Superior temporal gyrus (tissue), 1 donor: ENCODE results near the gene HOXA7.

Source experiments
- DNase-seq: peaks from one replicate; pipeline ENCODE4 v3.0.0-alpha.2; 2016; ENCODE audit errors: extremely low spot score

The HOXA7 gene

DNA sequence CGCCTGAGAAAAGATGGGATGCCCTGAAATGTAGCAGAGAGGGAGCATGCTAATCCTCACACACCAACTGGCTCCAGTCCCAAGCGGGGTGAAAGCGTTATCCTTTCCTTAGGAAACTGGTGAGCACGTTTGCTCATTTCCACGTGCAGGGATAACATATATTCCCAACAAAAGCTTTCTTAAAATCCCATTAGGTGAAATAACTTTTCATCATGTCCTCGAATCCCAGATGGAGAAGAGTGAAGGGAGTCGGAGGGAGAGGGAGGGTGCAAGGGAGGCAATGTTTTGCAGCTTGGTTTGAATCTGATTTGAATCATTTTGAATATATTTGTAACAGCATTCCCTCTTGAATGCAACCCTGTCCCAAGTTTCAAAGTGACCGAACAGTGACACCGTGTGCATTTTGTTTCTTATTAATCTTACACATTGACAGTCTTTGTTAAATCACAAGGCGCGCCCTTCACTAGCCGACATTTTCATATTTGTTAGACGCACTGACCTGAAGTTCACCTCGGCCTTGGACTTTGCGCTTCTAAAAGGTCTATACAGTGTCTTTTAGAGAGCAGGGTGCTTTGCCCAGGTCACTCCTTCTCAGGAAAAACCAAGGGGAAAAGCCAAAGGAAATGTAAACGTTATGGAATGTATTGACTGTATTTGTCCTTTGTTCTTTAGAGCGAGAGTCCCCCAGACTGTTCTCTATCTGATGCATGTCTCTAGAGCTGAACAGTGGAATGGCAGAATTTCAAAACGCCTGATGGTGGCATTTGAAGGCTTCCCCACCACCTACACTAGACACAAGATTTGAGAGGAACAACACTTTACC lies 22.9 kb downstream of the HOXA7 start:
- no peak for DNase-seq

DNA sequence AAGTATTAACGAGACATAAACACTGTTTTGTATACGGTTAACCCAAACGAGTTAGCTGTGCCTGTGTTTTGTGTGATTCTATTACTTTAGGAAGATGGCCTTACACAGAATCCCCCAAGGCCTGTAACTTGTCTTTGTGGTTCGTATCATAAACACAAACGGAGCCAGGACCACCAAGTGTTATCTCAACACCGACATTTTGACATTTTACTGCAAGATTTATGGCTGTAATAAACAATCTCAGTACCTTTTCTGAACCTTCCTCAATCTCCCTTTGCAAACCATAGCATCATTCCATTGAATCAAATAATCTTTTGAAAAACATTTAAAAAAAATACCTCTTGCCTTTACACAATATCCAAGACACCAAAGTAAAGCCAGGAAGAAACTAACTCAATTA lies 23.5 kb downstream of the HOXA7 start:
- no peak for DNase-seq

DNA sequence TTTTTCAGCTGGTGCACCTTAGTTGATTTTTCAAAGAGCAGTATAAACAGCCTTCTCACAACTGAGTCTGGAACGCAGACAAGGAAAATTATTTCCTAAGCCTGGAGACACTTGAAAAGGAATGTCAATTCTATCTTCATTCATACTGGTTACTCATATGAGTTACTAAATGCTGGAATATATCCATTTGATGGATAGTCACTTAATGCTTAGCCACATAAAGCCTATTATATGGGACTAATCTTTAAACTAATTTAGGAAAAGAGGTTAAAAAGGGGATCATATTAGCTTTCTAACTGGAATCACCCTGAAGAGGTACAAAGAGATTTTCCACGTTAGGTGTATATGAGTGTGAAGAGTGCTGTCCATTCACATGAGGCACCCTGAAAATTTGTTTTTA lies 24.3 kb downstream of the HOXA7 start:
- DNase-seq = no peak

DNA sequence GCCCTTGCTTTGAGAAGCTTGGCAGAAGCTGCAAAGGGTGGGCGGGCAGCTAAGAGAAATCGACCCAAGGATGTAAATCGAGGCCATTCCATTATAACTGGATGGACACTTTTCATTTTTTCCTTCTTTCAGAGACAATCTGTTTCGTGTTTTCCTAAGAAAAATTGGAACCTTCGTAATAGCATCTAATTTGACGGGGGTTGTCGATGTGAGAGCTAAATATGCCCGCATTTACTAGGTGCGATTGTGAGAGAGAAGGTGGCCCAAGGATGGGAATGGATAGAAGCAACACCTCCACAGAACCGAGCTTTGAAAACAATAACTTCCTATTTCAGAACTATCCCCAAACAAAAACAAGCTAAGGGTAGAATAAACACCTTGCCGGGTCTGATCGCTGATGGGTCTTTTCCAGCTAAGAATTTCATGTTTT lies 25.1 kb downstream of the HOXA7 start:
- DNase-seq = no peak

DNA sequence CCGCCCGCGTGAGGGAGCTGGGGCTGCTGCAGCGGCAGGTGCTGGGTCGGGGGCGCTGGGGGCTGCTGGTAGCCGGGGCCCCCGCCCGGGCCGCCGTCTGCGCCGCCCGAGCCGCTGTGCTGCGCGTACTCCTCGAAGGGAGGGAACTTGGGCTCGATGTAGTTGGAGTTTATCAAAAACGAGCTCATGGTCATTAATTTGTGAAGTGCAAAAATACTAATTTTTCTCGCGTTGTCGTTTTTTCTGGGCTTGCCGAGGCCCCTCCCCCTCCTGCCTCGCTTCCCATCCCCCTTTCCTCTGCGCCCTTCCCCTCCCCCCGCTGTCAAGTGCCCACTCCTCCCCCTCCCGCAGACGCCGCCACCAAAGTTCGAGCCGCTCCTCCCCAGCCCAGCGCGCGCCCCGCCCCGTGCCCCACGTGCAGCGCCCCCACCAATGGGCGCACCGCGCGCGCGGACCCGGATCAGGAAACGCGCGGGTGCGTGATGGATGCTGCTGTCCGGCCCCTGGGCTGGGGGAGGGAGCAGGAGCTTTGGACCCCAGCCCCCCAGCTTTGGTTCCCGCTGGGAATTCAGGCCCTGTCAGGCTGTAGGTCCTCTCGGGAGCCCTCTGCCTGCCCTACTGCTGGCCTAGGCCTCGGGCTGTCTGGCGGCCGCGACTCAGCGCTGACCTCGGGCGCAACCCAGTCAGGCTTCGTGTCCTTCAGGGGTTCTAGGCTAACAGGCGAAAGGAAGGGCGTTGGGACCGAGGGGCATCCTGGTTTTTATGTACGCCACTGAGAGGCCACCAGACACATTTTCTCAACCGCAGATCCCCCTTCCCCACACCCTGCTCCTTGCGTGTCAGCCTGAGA lies 25.7 kb downstream of the HOXA7 start, which contains the start of gene HOXA4:
TSS of gene HOXA4 (minus strand) at position 218 of the 850 bp plus-strand sequence. CDS start at position 194, 24 bp downstream.
- DNase-seq = no peak

DNA sequence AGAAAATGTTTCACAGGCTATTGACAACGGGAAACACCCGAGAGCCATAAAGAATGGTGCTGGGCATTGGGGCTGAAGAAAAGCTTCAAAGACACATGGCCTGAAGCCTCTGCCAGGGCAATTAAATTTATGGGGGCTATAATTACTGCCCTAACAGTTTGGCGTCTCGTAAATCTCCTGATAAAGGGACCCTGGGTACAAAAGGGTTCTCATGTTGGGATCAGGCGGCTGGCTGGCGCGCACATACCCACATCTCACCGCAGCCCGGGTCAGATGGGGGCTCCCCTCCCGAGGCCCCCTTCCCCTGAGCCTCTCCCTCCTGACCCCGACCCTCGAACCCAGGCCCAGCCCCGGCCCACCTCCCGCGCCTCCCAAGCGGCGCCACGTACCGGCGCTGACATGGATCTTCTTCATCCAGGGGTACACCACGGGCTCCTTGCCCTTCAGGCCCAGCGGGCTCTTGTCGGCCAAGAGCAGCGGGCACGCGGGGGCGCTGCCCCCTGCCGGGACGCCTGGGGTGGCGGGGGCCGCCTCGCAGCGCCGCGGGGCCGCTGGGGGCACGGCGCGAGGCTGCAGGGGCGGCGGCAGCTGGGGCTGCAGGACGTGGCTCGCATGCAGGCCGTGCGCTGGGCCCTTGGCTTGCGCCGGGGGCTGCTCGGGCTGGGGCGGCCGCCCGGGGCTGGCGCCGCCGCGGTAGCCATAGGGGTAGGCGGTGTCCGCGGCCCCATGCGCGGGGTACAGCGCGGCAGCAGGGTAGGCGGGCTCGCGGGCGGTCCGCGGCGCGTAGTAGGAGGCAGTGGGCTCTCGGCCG lies 26.5 kb downstream of the HOXA7 start:
- no peak for DNase-seq

DNA sequence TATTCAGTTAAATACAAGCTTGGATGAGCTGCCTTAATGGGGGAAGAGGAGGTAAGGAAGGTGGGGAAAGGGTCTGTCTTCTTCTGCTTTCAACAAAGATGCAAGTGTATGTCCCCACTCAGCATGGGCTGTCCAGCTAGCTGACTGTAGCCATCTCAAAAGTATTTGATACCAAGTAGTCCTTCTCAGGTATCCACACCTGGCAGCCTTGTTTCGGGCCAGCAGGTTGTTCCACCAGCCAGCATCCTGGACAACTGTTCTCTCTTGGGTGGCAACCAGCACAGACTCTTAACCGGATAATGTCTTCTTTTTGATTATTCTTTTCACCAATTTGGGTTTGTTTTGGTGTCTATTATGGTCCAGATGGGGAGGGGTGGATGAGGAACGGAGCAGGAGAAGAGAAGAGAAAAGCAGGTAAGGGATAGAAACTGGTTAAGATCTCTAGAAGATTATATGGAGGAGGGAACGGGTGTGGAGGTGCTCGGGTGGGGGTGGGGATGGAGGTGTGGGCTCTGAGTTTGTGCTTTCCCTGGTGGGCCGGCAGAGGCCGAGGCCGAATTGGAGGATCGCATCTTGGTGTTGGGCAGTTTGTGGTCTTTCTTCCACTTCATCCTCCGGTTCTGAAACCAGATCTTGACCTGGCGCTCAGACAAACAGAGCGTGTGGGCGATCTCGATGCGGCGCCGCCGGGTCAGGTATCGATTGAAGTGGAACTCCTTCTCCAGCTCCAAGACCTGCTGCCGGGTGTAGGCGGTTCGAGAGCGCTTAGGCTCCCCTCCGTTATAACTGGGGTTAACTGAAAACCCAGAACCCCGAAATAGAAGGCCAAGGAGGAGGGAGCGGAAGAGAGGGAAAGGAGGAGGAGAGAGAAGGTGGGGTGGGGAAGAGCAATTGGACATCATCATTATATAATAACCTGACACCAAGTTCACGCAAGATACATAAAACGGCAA lies 27.4 kb downstream of the HOXA7 start:
- no peak for DNase-seq

DNA sequence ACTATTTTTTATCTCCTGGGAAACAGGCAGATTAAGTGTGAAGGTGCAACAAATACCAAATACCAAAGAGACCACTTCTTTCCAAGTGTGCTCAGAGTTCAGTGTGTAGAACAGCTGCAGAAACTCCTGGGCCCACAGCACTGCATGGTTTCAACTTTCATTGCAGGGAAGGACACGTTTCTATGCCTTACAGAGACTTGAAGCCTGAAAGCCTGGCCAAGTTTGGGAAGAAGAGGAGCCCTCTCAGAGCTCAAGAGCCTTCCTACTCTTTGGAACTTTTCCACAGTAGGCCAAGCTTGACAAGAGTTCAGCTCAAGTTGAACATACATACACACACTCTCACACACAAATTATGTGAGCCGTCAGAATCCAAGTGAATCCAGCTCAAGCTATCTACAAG lies 28.4 kb downstream of the HOXA7 start:
- DNase-seq = no peak

DNA sequence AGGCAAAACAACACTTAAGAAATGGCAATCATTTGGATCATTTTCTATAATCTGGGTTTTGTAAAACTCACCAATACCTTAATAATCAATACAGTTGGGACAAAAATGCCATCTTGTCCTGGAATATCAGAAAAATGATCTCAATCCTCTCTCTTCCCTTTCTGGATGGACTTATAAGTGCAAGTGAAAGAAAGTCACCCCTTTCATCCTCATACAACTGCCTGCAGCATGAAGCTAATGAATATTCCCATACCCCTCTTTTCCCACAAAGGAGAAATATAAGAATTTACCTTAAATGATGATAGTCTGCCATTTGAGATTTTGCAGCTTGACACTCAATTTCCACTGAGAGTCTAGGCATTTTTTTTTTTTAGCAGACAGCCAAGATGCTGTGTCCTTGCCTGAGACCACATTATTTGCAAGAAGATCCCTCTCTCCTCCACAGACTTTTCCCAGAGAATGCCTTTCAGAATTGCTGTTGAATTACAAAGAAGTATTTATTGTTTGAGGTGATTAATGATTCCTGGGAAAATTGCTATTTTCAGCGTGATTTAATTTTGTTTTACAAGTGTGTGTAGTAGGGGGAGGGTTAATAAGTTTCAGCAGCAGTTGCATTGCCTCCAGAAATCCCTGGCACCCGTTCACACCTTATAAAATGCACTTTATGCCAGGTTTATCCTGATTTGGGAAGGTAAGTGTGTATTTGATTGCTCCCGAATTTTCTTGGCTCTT lies 29.7 kb downstream of the HOXA7 start:
- no peak for DNase-seq

DNA sequence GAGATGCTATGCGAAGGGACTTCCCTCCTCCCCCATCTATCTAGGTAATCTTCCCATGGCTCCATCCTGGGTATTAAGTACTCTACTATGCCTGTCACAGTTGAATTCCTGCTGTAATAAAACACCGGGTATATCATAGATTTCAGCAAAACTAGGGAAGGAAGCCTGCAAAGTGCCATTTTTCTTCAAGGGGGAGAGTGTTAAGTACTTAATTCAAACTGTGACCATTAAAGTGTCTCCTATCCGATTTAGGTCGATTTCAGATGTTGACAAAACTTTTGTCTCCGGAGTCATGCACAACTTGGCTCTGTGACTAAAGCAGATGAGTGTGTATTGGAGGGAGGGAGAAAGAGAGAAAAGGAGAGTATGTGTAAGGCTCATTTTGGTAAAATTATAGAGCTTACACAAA lies 30.5 kb downstream of the HOXA7 start:
- DNase-seq = no peak

DNA sequence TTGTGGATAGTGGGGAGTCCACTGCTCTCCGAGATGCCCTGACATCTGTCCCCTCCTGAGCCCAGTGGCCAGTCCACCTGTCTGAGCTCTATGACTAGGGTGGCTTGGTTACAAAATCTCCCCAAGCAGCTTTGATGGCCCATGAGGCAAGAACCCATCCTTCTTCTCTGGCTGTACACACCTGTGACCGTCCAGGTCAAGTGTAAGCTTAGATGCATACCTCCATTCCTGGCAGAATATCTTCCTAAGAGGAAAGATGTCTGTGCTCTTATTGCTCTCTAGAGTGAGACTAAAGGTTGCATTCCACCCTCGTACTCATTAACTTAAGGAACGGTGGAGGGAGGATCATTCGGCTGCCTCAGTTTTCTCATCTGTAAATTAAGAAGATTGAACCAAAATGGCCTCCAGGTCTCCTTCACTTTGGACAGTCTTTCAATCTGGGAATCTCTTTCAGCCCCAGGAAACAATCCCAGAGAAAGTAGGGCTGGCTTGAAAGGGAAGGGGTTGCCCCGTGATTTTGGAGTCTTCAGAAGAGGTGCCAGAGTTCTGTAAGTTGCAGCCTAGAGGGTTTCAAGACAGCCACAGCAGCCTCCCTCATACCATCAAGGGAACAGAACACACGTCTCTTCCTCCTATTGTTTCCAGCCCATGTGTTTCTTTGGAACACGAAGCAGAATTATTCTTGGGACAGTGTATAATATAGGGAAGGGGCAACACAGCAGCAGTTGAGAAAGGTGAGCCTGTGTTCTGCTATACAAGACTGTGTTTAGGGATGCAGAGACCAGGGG lies 31.4 kb downstream of the HOXA7 start:
- DNase-seq = no peak

DNA sequence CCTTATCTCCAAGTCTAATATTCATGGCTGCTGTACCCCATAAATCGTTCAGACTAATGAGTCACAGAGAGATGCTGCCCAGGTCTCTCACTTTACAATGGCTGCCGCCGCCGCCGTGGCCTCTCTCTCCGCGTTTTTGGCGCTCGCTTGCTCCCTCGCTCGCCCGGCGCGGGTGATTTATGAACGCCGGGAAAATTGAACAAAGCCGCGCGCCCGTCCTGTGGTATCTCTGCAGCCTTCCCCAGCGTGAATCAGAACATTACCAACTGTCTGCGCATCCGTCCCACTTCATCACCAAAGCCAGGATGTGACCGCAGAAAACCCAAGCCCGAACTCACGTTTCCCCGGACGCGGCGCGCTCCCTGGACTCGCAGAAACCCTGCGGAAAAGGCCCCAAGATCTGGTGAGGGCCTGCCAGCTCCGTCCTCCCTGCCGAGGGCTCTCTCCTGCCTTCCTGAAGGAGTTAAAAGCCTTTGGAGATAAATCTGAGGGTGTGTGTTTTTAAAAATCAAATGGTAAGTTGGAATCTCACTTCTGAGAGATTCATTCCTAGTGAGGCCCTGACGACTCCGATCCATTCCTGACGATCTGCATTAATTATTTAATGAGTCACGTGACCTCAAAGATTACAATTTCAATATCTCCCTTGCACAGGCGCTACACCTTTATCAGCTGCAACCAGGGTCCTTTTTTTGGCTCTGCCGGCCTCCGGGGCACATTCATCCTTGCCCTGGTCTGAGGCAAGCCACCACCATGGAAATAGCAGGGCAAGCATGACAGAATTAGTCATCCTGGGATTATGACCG lies 32.2 kb downstream of the HOXA7 start:
- DNase-seq = no peak

DNA sequence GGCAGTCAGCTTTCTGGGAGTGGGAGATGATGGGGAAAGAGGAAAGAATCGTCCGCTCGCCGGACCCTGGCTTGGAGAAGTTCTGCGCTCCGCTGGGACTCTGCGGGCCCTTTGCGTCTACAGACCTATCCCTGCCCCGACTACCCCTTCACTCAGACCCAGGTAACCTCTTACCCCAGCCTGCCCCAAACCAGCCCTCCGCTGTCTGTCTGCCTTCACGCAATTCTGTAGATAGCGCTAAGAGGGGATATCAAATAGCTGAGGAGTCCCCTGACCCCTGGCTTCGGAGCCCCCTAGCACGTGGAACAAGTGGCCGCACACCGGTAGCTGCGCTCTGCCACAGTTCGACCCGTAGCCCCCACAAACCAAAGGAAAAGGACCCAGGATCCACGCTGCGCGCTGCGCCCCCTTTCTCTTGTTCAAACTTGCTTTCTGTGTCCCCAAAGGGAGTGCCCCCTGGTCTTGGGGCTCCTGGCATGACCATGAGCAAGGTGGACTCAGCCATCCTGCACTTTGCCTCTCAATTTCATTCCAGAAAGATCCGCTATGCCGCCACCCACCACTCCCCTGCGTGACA lies 32.9 kb downstream of the HOXA7 start:
- no peak for DNase-seq

DNA sequence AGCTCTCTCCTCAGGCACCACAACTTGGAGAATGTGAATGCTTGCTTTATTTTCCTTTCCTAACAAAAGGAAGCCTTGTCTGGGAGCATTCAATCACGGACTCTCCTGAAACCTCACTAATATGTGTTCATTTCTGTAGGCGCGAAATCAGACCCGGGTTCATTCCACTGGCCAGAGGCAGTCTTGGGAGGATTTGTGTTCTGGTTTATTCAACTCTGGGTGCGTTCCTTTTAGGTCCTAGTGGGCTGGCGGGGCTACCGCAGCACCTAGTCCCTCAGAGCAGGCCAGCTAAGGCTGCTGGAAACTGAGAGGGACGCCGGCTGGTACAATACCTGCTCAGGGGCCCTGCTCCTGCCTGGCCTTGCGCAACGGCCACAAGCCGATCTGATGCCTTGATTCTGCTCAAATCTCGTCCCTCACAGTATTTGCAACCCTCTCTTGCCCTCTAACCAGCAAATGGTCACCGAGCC lies 33.4 kb downstream of the HOXA7 start:
- no peak for DNase-seq

DNA sequence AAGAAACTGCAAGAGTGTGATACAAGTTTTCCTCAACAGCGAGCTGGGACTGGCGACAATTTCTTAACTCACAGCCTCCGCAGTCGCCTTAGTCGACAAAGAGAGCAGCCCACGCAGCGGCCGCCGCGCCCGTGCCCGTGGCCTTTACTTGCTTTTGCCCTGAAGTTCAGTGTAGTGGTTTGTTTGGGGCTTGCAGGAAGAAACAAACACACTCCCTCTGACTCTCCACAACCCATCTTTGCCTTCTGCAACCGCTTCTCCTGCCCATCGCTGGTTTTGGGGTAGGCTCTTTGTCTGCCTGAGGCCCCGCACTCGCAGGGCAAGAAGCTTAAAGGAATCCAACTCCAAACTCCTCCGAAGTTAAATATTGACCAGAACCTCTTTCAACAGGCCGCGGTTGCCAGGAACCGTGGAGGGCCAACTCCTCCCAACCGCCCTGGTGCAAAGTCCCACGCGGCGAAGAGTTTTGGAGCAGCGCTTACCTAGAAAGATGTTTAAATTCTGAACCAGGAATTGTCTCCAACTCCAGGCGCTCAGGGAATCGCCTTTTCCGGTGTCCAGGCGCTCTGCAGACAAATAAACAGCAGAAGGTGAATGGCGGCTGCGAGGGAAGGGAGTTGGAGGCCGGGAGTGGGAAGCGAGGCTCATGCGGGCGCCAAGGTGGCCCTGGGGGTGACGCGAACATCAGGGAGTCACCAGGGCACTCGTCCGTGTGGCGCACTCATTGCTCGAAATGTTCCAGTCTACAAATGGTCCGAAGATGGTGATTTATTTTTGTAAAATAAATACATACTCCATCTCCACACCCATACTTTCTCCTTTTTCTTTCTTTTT lies 34.2 kb downstream of the HOXA7 start:
- DNase-seq = no peak

DNA sequence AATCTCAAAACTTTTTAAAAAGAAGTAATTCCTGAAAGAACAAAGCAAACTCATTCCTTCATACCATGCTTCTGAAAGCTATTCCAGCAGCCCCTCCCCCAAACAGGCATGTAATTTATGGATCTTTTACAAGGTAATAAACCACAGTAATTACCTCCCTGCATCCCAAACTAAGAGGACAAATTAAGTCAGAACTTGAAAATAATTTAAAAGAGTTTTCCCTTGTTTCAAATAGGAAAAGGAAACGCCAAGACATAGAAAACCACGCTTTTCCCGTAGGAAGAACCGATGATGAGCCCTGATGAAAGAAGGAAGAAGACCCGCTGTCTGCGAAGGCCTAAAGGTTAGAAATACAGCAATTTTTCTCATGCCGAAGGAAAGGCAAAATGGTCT lies 34.8 kb downstream of the HOXA7 start:
- DNase-seq = no peak

DNA sequence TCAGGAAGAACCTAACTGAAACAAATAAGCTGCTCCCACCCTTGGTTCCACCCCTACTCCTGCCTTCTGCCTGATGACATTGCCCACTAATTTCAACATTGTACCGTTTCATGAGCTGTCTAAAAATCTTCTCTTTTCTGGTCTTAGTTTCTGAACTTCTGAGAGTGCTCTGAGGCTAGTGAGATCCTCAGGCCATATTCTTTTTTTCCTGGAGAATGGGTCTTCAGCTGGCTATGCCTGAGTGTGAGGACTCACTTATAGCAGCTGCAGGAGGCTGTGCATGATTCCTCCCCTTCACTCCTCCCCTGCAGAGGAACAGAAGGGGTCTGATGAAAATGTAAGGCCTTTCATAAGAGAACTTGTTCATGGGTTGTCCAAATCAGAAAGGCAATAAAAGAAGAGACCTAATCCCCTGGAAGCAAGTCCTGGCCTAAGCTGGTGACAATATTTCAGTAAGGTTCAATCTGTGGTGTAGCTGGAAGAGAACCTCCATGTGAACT lies 37.0 kb downstream of the HOXA7 start:
- no peak for DNase-seq
